ENCODE results near the gene NR3C1. TPM values are rescaled to one million over a fixed set of nuclear protein-coding genes. Genes with fewer than 3 reads are reported as not detected.

NR3C1 gene
- total RNA-seq, 1 donor: 55.7 TPM

DNA sequence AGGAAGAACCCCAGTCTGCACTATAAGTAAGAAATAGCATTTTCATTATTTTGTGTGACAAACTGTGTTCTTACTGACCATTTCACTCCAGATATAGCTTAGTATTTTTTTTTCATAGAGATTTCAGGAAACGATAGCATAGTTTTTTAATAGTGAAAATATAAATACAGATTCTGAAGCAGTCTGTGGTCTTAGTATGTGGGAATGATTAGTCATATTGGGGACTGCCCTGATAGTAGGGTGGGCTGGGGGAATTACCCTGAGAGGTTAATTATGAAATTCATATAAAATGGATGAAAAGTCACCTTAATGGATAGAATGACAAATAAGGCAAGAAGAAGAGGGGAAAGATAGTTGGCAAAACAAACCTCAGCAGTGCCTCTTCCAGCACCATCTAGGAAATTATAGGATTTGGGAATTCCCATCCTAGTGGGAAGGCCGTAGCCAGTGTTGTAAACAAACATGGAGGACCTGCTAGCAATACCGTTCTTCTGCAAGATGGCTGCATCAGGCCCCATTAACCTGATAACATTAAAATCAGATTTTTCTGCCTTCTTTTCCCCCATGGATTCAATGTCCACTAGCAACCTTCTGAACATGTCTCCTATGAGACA, 23.7 kb upstream of the NR3C1 start:
- TF ChIP-seq, protein P1, sequence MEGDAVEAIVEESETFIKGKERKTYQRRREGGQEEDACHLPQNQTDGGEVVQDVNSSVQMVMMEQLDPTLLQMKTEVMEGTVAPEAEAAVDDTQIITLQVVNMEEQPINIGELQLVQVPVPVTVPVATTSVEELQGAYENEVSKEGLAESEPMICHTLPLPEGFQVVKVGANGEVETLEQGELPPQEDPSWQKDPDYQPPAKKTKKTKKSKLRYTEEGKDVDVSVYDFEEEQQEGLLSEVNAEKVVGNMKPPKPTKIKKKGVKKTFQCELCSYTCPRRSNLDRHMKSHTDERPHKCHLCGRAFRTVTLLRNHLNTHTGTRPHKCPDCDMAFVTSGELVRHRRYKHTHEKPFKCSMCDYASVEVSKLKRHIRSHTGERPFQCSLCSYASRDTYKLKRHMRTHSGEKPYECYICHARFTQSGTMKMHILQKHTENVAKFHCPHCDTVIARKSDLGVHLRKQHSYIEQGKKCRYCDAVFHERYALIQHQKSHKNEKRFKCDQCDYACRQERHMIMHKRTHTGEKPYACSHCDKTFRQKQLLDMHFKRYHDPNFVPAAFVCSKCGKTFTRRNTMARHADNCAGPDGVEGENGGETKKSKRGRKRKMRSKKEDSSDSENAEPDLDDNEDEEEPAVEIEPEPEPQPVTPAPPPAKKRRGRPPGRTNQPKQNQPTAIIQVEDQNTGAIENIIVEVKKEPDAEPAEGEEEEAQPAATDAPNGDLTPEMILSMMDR (IDR thresholded peaks at IDR 0.05; ENCODE audit: insufficient read depth, low read depth, low read length): no peak
- DNase-seq (ENCODE audit: low read depth): no peak
- no peak overlapping the region for H3K4me3 ChIP-seq (ENCODE audit: low read depth, low read length)

DNA sequence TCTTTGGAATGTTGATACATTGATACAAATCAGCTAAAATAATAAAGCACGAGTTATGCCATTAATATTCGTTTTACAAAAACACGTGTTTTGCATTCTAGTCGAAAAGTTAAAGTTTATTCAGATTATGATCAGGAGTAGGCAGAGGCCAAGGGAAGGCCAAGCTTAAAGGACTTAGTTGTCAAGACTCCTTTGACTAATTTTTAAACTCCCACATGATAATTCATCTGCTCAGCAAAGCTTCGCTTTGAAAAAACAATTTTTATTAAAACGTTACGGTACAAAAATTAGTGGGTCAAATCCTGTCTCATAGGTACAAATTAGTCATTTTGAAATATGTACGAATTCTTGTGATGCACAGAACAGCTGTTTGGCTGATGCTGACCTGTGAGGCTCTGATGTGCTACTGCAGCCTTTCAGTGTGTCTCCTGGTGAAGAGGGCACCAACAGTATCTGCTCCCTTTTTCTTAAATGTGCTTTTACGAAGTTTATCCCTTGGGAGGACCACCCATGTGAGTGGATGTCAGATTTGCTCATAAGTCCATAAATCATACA, 23.0 kb upstream of the NR3C1 start:
- no peak for DNase-seq (ENCODE audit: low read depth)
- TF ChIP-seq, protein P1 (IDR thresholded peaks at IDR 0.05; ENCODE audit: insufficient read depth, low read depth, low read length): no peak
- H3K4me3 ChIP-seq (ENCODE audit: low read depth, low read length): no peak overlapping the region

DNA sequence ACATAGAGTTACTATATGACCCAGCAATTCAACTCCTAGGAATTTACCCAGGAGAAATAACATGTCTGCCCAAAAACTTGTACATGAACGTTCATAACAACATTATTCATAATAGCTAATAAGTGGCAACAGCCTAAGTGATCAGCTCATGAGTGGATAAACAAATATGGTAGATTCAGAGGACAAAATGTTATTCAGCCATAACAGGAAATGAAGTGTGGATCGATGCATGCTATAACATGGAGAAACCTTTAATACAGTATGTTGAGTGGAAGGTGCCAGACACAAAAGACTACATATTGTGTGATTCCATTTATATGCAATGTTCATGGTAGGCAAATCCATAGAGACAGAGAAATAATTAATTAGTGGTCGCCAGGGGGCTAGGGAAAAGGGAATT, 22.3 kb upstream of the NR3C1 start:
- no peak for DNase-seq (ENCODE audit: low read depth)
- TF ChIP-seq, protein P1 (IDR thresholded peaks at IDR 0.05; ENCODE audit: insufficient read depth, low read depth, low read length): no peak
- H3K4me3 ChIP-seq (ENCODE audit: low read depth, low read length): no peak overlapping the region

DNA sequence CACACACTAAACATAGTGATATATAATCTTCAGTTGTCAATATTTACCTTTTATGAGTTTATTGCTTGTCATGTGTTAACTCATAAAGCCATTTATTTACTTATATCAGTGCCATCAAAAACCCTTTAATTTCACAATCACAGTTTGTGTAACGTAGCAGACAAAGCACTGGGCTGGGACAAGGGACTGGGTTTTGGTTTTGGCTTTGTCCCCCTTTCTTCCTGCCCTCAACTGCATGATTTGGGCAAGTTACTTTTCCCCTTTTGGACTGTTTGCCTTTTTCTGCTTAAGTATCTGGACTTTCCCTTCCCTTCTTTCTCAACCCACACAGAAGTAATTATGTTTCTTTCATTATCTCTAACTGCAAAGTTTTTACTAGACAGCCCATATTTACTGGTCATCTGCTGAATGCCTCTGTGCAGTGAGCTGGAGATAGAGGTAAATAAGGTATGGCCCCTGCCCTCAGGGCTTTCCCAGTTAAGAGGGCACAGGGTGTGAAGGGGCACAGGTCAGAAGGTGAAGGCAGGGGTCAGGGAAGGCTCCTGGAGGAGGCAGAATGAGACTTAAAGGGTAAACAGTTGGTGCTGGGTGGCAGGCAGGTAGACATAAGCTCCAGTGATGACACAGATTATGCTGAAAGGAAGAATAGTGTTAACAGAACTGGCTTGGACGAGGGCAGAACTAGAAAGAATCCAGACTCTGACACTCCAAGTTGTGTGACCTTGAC, 14.8 kb upstream of the NR3C1 start:
- peak; percentile 16 for DNase-seq (ENCODE audit: low read depth)
- H3K4me3 ChIP-seq (ENCODE audit: low read depth, low read length): no peak overlapping the region
- TF ChIP-seq, protein P1 (IDR thresholded peaks at IDR 0.05; ENCODE audit: insufficient read depth, low read depth, low read length): no peak

DNA sequence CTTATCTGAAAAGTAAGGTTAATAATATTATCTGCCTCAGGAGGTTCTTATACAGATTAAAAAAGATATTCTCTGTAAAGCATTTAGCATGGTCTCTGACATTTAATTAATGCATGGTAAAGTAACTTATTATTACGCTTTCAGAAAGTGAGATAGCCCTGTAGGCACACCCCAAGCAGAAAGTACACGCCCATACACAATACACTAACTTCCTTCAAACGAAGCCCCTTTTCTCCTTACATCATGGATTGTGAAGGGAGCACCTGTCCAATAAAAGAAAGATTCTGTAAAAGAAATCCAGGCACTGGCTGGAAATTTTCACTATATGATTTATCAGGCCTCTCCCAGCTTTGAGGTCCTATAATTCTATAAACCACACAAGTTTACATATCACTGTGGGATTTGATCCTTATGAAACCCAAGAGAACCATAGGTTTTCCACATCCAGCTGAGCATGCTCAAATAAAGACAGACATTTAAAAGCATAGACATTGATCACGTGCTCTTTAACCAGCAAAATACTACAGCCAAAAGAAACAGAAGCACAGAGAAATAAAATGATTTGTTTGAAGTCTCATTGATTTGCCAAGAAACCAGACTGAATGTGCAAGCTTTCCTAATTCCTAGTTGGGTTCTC, 14.1 kb upstream of the NR3C1 start:
- TF ChIP-seq, protein P1 (IDR thresholded peaks at IDR 0.05; ENCODE audit: insufficient read depth, low read depth, low read length): no peak
- DNase-seq (ENCODE audit: low read depth): no peak
- H3K4me3 ChIP-seq (ENCODE audit: low read depth, low read length): no peak overlapping the region

DNA sequence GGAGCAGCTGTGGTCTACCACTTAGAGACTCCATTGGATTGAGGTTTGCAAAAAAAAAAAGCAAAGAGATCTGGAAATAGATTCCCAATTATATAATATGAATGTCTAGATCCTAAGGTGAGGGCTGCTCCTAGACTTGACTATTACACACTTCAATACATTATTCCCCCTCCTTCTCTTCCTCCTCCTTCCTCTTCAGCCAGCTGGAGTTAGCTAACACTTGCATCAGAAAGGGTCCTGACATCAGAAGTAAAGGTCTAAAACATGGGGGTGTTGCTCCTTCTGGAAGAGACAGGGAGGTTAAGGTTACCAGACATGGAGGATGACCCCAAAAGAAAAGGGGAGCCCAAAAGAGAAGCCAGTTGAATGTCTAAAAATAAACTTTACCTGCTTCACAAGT, 12.9 kb upstream of the NR3C1 start:
- TF ChIP-seq, protein P1 (IDR thresholded peaks at IDR 0.05; ENCODE audit: insufficient read depth, low read depth, low read length): no peak
- no peak for DNase-seq (ENCODE audit: low read depth)

More for the DNA sequence above, 12.9 kb upstream of the NR3C1 start:
- H3K4me3 ChIP-seq (ENCODE audit: low read depth, low read length): no peak overlapping the region
